HG03521 (cell line): ENCODE results near the gene CLCNKA.
"Not testable (repeated sequence)": the region's sequence is repeated elsewhere in the genome, so short reads cannot be mapped to it uniquely, and the experiment has no call there.

Experiments used
- ATAC-seq: cut with Tn5 transposase; IDR thresholded peaks from one replicate; pipeline ENCODE4 v1.9.1; 2021; ENCODE audit warnings: mild to moderate bottlenecking, moderate library complexity; ENCODE audit not compliant: unreplicated experiment

Gene CLCNKA

DNA sequence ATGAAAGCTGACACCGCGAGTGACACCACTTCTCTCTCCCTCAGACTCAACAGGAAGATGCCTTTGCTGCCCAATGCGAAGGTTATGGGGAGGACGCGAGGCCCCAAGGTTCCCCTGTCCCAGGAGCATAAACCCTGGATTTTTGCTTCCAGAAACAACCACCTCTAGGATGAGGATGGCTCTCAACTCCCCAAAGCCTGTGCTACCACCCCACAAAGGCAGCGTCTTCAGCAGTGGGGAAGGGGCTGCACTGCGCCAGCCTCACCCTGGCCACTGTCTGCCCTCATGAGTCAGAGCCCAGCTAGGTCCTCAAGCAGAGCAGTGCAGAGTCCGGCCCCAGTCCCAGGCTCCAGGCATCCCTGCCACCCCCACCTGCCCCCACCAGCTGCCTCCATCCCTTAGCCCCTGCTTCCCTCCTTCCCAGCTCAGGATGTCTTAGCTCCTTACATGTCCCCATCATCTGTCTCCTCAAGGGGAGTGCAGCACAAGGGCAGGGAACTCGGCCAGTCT lies 24.7 kb upstream of the CLCNKA start:
- ATAC-seq = no peak

GRCh38 chr1:15997637-15998280 lies 24.1 kb upstream of the CLCNKA start:
- ATAC-seq = no peak

DNA sequence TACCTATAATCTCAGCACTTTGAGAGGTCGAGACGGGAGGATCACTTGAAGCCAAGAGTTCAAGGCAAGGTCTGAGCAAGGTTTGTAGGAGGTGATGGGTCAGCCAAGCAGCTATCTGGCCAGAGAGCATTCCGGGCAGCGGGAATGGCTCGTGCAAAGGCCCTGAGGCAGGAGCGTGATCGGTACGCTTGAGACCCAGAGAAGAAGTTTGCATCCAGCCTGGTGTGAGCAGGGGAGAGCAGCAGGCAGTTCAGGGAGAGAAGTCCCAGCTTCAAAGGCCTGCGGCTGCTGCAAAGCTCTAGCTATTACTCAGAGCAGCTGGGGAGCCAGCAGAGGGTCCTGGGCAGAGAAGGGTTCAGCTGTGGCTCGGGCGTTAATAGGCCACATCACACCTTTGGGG lies 22.9 kb upstream of the CLCNKA start:
- no peak for ATAC-seq

GRCh38 chr1:16001274-16001673 lies 20.6 kb upstream of the CLCNKA start:
- not testable (repeated sequence) for ATAC-seq

- ATAC-seq = no peak
Measured at GRCh38 chr1:16005597-16005996, 16.2 kb upstream of the CLCNKA start.

DNA sequence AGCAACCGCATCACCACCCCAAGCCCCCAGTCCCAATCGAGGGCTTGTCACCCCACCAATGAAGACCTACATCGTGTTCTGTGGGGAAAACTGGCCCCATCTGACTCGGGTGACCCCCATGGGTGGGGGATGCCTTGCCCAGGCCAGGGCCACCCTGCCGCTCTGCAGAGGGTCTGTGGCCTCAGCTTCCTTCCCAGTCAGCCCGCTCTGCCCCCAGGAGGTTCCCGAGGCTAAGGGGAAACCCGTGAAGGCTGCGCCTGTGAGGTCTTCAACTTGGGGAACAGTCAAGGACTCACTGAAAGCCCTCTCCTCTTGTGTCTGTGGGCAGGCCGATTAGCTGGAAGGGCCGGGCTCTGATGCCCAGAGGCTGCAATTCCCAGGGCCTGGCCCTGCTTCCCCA lies 15.8 kb upstream of the CLCNKA start:
- ATAC-seq = no peak

DNA sequence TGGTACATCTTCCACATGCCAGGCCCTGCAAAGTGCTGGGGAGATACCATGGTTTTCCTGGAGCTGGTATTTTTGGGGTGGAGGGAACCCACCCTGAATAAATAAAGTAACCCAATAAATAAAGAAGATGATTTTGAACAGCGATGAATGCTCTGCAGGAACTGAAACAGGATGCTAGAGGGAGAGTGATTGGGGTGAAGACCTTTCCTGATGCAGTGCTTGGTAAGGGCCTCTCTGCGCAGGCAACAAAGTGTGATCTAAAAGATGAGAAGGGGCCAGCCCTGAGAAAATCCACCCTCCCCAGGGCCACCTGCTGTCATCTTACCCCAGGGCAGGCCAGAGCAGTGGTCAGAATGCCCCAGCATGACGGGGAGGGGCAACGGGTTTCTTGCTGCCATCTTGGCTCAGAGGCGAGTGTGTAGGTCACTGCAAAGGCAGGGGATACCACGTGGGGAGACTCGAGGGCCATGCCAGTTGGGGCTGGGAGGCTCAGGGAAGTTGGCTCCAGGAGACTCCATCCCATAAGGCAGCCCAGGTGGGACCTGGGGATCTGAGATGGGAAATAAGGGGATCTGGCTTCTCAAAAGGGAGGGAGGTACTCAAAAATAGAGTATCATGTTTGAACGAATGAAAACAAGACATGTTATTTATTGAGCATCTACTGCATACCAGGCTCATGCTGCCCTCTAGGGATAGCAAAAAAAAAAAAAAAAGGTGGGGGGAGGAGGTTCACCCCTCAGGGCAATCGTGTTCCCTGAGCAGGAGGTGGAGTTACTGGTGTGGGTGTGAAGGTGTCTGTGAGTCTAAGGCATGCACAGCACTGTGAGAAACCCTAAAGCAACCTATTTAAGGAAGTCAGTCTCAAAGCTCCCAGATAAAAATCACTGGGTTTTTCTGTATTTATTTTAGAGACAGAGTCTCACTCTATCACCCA lies 15.0 kb upstream of the CLCNKA start:
- no peak for ATAC-seq

GRCh38 chr1:16007671-16008341 lies 14.0 kb upstream of the CLCNKA start:
- no peak for ATAC-seq

DNA sequence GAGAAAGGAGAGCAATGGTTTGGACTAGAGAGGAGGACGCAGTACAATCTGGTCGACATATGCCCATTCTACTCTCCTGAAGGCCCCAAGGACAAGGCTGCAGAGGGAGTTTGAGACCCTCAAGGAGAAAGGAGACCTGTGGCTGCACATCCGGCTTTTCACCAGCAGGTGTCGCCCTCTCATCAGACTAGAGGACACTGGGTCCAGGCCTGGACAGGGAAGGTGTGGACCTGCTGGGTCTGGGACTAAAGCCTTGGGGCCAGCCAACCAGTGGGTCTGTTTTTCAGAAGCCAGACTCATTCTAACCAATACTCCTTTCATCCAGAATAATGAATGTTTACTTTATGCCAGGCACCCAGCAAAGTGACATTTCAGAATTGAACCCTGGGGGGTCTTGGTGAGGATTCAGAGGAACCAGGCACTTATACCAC lies 12.8 kb upstream of the CLCNKA start:
- no peak for ATAC-seq

GRCh38 chr1:16009678-16010077 lies 12.2 kb upstream of the CLCNKA start:
- ATAC-seq = no peak

GRCh38 chr1:16010837-16011236 lies 11.0 kb upstream of the CLCNKA start:
- ATAC-seq = no peak

GRCh38 chr1:16011936-16012589 lies 9.8 kb upstream of the CLCNKA start:
- ATAC-seq = no peak

- no peak for ATAC-seq
Measured at GRCh38 chr1:16012590-16013219, 9.1 kb upstream of the CLCNKA start.

DNA sequence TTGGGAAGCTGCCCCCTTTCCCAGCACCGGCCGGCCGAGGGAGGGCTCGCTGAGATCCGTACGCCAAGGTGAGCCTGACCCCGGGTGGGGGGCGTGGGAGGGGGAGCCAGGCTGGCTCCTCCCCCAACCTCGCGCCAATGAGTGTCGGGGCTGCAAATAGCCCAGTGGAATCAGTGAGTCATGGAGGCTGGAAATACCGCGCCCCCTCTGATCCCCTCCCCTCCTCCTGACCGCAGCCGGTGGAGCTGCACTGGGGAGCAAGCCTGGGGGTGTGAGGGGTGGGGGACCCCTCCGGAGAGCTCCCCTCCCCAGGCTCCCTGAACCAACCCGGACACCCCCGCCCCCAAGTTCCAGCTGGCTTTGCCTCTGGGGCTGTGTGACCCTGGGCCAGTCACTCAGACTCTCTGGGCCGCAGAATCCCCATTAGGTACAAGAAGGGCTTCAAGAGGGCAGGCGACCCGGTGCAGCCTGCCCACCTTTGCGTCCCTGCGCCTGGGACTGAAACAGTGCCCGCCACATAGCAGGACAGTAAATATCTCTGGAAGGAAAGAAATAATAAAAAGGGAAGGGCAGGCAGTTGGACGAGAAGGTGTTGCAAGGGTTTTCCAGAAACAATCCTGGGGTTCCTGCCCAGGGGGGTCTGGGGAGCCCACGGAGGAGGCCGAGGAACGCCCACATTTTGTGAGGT lies 8.5 kb upstream of the CLCNKA start:
- ATAC-seq = no peak

DNA sequence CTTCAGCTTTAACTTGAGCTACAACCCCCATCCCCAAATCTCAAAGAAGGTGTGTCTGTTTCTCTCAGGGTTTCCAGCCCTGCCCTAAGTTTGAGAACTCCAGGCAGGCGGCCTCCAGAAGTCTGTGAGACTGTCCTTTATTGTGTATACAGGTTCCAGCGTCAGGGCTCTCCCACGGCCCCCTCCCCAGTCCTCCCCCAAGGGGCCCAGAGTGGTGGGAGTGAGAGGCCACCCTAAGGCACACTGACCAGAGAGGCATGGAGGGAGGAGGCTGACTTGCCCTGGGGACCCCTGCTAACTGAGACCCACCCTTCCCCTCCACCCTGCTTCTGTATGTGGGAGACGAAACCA lies 8.0 kb upstream of the CLCNKA start:
- ATAC-seq = no peak

DNA sequence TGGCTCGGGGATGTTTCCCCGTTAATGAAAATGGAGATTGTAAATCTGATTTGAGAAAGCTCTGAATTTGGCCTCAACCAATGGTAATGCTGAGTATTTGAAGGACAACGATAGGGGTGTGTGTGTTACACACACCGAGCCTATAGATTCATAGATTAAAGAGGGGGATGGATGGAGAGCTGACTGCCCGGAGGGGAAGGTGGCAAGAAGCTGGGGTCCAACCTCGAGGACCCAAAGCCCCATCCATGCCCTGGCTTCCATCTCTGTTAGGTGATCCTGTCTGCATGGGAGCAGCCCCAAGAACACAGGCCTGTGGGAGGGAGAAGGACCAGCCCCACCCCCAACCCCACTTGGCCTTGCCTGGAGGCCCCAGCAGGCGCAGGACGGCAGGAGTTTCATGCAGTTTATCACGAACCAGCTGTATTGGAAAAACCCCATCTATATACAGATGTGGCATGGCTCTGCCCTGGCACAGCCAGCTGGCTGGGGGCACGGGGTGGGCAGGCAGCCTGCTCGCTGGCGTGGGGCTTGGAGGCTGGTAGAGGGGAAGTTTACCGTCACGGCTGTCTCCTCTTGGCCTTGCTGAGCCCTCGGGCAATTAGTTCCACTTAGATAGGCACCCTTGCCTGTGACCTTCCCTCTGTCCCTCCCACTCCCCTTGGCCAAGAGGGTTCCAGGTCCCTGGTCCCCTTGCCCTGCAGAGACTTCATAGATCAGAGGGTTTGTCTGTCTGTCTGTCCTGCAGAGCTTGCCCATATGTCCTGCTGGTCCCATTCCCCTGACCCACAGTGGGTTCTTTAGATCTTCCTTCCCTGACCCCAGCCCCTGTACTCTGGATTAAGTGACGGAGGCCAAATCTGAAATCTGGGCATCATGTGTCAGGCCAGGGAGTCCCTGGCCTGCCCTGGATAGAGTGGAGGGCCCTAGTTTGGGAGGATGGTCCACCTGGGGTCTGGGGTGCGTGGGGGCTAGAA lies 7.0 kb upstream of the CLCNKA start:
- ATAC-seq = no peak

GRCh38 chr1:16015491-16015890 lies 6.3 kb upstream of the CLCNKA start:
- no peak for ATAC-seq

DNA sequence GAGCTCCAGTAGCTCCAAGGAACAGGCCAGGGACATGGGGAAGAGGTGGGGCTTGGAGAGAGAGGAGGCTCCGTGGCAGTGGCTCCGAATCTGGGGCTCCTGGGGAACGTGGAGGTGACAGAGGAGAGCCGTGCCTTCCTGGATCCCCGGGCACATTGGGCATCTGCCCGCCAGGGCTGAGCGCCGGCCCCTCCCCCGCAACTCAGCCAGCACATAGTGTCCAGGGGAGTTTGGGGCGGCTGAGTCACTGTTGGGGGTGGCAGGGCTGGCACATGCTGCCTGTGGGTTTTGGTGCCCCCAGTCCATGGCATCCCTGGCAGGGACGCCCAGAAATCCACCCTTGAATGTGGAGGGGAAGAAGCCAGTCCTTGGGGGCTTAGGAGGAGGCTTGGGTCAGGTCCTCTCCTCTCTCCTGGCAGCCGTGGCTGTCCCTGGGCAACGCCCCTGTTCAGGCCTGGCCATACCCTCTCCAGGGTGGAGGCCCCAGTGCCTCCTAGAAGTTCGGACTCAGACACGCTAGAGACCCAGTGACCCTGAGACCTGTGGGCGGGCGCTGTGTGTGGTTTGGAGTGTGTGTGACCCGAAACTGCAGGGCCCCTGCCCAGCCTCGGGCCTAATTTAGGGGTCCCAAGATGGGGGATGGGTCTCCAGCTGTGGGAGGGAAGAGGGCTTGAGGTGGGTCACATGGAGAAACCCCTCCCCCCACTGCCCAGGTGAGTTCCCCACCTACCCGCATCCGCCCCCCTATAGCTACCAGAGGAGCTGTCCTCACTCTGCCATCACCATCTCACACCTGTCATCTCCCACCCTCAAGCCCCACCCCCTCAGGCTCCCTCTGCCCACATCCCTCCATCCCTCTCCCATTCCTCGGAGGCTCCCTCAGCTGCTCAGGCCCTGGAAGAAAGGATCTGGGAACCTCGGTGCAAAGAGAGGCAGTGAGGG lies 5.6 kb upstream of the CLCNKA start:
- no peak for ATAC-seq
